HepG2 (cell line): Measurements from ENCODE around the gene LZTS2. TPM values are rescaled to one million over a fixed set of nuclear protein-coding genes. Genes with fewer than 3 reads are reported as not detected.

Source experiments
- ATAD3A ChIP-seq: sonication (generic); formaldehyde crosslinking; IDR thresholded peaks from 2 replicates; pipeline ENCODE4 v1.4.0; 2020; ENCODE audit warnings: missing genetic modification reagents
- ATF1 ChIP-seq: IDR thresholded peaks from 2 replicates; pipeline ENCODE4 v1.6.1; 2016; ENCODE audit warnings: mild to moderate bottlenecking, control low read depth
- CAMTA2 ChIP-seq: sonication (generic); formaldehyde crosslinking; IDR thresholded peaks from 2 replicates; pipeline ENCODE4 v1.4.0; 2020; ENCODE audit warnings: mild to moderate bottlenecking, missing genetic modification reagents, borderline replicate concordance
- GTF2F1 ChIP-seq: fragments of 150-350 bp; IDR thresholded peaks from 2 replicates; pipeline ENCODE4 v1.6.1; 2014; ENCODE audit warnings: low read length
- KAT2B ChIP-seq: fragments of 150-350 bp; IDR thresholded peaks from 2 replicates; pipeline ENCODE4 v1.6.1; 2014; ENCODE audit warnings: low read depth, low read length, borderline replicate concordance
- NPAS2 ChIP-seq: sonication (generic); formaldehyde crosslinking; IDR thresholded peaks from 2 replicates; pipeline ENCODE4 v1.8.0; 2022; ENCODE audit warnings: mild to moderate bottlenecking, missing genetic modification reagents, borderline replicate concordance
- REXO4 ChIP-seq: sonication (generic); formaldehyde crosslinking; IDR thresholded peaks from 2 replicates; pipeline ENCODE4 v1.8.0; 2022; ENCODE audit warnings: missing genetic modification reagents, mild to moderate bottlenecking, borderline replicate concordance
- SAP130 ChIP-seq: IDR thresholded peaks from 2 replicates; pipeline ENCODE4 v1.6.1; 2016; ENCODE audit warnings: low read depth
- ZBTB20 ChIP-seq: sonication (generic); formaldehyde crosslinking; IDR thresholded peaks from 2 replicates; pipeline ENCODE4 v1.8.1; 2023; ENCODE audit warnings: missing genetic modification reagents, low read depth, mild to moderate bottlenecking, borderline replicate concordance
- ZBTB7A ChIP-seq: sonication (generic); formaldehyde crosslinking; IDR thresholded peaks from 2 replicates; pipeline ENCODE4 v1.8.0; 2022; ENCODE audit warnings: mild to moderate bottlenecking, missing genetic modification reagents
- ZFAT ChIP-seq: sonication (generic); formaldehyde crosslinking; conservative IDR thresholded peaks from 2 replicates; pipeline ENCODE4 v1.8.1; 2023; ENCODE audit warnings: missing genetic modification reagents, inconsistent platforms
- ZNF224 ChIP-seq: sonication (generic); formaldehyde crosslinking; IDR thresholded peaks from 2 replicates; pipeline ENCODE4 v1.5.0; 2020; ENCODE audit warnings: mild to moderate bottlenecking, missing genetic modification reagents
- ZNF318 ChIP-seq: sonication (generic); formaldehyde crosslinking; IDR thresholded peaks from 2 replicates; pipeline ENCODE4 v1.4.0; 2020; ENCODE audit warnings: mild to moderate bottlenecking, missing genetic modification reagents
- ZNF362 ChIP-seq: sonication (generic); formaldehyde crosslinking; IDR thresholded peaks from 2 replicates; pipeline ENCODE4 v1.4.0; 2020; ENCODE audit warnings: missing genetic modification reagents, mild to moderate bottlenecking, borderline replicate concordance
- ZNF550 ChIP-seq: sonication (generic); formaldehyde crosslinking; IDR thresholded peaks from 2 replicates; pipeline ENCODE4 v1.4.0; 2020; ENCODE audit warnings: mild to moderate bottlenecking, missing genetic modification reagents, borderline replicate concordance
- ZNF768 ChIP-seq: sonication (generic); formaldehyde crosslinking; IDR thresholded peaks from 2 replicates; pipeline ENCODE4 v1.4.0; 2020; ENCODE audit warnings: missing genetic modification reagents
- ZNF790 ChIP-seq: sonication (generic); formaldehyde crosslinking; IDR thresholded peaks from 2 replicates; pipeline ENCODE4 v1.8.0; 2022; ENCODE audit warnings: missing genetic modification reagents, mild to moderate bottlenecking, borderline replicate concordance
- polyA plus RNA-seq, 8 experiments: library from polyadenylated mRNA; depleted of rRNA in 3 of 8; stranded (reverse) in 7 of 8; unstranded in 1 of 8; fragments of >200 nt; fragmentation: Illumina TruSeq in 4 of 8; extraction: Trizol in 4 of 8; gene quantifications; 2 replicates each; pipeline versions ENCODE4 v1.2.1 to v1.2.3, GENCODE V29; 2011 to 2016; ENCODE audit warnings: low read depth in 4 of 8, missing spikeins in 1 of 8, mixed read lengths in 1 of 8; ENCODE audit not compliant: insufficient read depth in 1 of 8
- total RNA-seq, 5 experiments: library from RNA; depleted of rRNA; stranded (reverse); fragments of >200 nt; fragmentation: Illumina TruSeq; extraction: Trizol; gene quantifications; 2 replicates each; pipeline ENCODE4 v1.2.3, GENCODE V29; 2016; ENCODE audit warnings: low read depth in 1 of 5
- TF ChIP-seq, protein P1 (sequence below): IDR thresholded peaks from 2 replicates; pipeline ENCODE4 v1.6.1; 2016; ENCODE audit warnings: low read depth, control low read depth

The LZTS2 gene
- total and polyA plus RNA-seq, 2 of the 13 experiments (the other 11 are each of a cell fraction or from before 2014, with no cell fraction given), result 43.6 to 65.6 TPM

DNA sequence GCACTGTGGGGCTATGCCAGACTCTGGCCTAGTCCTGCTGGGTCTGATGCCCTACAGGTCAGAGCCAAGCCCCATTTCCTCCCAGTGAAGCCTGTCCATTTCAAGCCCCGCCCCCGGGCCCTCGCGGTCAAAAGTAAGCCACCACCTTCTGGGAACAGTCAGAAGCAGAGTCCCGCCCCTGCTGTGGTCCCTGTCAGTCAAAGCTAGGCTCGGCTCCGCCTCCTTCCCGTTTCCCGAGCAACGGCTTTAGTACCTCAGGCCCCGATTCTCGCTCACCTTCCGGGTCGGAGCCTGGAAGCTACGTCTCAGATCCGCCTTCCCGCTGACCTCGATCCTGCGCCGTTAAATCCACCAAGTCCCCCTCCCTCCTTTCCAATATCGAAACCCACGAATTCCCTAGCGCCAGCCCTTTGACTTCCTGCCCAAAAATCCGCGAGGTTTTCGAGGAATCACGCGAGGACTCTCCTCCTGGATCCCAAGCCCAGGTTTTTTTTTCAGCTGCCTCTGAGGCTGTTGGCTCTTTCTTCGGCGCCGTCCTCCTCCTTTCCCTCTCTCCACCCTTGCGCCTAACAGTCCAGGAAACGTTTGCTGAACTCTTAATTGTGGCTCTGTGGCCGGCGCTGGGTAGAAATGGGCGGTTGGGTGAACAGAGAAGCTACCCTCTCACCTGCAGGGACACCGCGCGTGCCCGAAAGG lies 43.2 kb downstream of the LZTS2 start (continued):
- TF ChIP-seq ZNF362 (CRISPR knock-in tag) (peak; percentile 90), ZNF550 (no peak), ATF1 (peak; percentile 44; the same call in 1 of the 2 replicates), ZBTB20 (no peak), ZBTB7A (CRISPR knock-in tag) (no peak), REXO4 (CRISPR knock-in tag) (no peak), ZNF224 (CRISPR knock-in tag) (0 out of 2 replicates have a peak, but pooled peaks have one; percentile 65), CAMTA2 (CRISPR knock-in tag) (no peak), ATAD3A (CRISPR knock-in tag) (no peak), NPAS2 (no peak), KAT2B (no peak), ZFAT (CRISPR knock-in tag) (no peak), ZNF768 (CRISPR knock-in tag) (peak; percentile 44; the same call in 1 of the 2 replicates), SAP130 (CRISPR knock-in tag) (peak; percentile 83), ZNF318 (CRISPR knock-in tag) (0 out of 2 replicates have a peak, but pooled peaks have one; percentile 9), GTF2F1 (no peak), ZNF790 (CRISPR knock-in tag) (no peak)
- TF ChIP-seq, protein P1, sequence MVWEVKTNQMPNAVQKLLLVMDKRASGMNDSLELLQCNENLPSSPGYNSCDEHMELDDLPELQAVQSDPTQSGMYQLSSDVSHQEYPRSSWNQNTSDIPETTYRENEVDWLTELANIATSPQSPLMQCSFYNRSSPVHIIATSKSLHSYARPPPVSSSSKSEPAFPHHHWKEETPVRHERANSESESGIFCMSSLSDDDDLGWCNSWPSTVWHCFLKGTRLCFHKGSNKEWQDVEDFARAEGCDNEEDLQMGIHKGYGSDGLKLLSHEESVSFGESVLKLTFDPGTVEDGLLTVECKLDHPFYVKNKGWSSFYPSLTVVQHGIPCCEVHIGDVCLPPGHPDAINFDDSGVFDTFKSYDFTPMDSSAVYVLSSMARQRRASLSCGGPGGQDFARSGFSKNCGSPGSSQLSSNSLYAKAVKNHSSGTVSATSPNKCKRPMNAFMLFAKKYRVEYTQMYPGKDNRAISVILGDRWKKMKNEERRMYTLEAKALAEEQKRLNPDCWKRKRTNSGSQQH, result no peak
